Peyer's patch (tissue), 4 donors: ENCODE measurements around the gene LRRC47.

ENCODE experiments used
- CTCF ChIP-seq, 6 experiments: fragments of 450-650 bp in 4 of 6; fragments of 200-600 bp in 2 of 6; sonication (generic) in 1 of 6; IDR thresholded peaks; one replicate each; pipeline ENCODE4 v1.5.1; 2017 to 2019; ENCODE audit warnings: antibody characterized with exemption in 6 of 6, mild to moderate bottlenecking in 3 of 6, moderate library complexity in 1 of 6
- POLR2A ChIP-seq, 2 donors: fragments of 450-650 bp; IDR thresholded peaks; one replicate each; pipeline ENCODE4 v1.5.1; 2017; ENCODE audit warnings: antibody characterized with exemption in 2 of 2, mild to moderate bottlenecking in 2 of 2, moderate library complexity in 2 of 2

- TF ChIP-seq POLR2A (IDR thresholded peaks at IDR 0.05) (no peak), CTCF (IDR thresholded peaks at IDR 0.05) (no peak)
Observed at GRCh38 chr1:3824650-3825049, 28.4 kb upstream of the LRRC47 start.
